GM18873 (cell line): Measurements from ENCODE around the gene MZF1.

ENCODE experiments used
- ATAC-seq: cut with Tn5 transposase; IDR thresholded peaks from one replicate; pipeline ENCODE4 v1.9.1; 2021; ENCODE audit warnings: mild to moderate bottlenecking, moderate library complexity, moderate number of reproducible peaks; ENCODE audit not compliant: unreplicated experiment, low FRiP score

MZF1 gene

DNA sequence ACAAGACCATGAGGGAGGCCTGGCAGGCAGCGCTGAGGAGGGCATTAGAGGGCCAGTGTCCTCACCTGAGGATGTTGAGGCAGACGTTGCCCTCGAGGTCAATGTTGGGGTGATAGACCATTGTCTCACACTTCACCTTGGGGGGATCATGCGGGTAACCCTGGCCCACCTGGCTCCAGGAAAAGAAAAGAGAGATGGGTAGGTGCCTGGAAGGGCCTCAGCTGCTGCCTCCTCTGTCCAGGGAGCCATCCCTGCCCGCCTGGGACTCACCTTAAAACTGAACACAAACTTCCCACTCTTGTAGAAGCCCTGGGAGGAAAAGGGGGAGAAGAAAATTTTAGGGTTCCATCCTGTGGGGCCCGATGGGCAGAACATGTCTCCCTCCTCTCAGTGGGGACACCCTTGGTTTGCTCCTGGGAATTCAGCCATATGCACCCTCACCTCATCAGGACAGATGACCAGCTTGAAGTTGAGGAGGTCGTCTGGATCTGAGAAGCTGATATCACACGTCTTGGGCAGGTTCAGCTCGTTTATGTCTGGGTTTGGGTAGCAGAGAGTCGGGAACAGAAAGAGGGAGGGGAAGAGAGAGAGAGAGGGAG, 16.4 kb downstream of the MZF1 start:
- ATAC-seq: no peak

DNA sequence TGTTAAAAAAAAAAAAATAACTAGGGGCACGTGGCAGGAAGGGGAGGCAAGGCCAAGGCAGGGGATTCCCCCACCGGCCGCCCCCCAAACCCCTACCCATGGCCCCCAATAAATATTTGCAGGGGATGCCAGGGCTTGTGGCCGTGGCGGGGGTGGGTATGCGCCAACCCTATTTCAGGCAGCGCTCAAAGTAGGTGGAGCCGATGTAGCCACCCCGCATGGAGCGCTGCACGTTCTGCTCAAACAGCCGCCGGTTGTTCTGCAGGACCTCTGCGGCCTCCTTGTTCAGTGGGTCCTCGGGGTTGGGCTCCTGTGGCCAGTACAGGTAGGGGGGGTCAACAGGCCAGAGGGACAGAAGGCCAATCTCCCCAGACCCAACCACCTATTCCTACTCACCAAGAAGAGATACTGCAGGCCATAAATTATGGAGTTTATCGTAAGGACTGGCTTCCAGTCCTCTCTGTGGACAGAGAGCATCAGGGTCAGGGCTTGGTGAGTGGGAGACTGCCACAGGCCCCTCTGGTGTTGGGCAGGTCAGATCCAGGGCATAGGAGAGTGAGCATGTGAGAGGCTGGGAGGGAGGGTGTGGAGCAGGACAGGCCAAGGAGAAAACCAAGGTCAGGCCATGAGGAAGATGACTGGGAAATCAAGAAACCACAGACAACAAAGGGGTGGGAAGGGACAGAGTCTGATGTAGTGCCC, 17.1 kb downstream of the MZF1 start:
- no peak for ATAC-seq

DNA sequence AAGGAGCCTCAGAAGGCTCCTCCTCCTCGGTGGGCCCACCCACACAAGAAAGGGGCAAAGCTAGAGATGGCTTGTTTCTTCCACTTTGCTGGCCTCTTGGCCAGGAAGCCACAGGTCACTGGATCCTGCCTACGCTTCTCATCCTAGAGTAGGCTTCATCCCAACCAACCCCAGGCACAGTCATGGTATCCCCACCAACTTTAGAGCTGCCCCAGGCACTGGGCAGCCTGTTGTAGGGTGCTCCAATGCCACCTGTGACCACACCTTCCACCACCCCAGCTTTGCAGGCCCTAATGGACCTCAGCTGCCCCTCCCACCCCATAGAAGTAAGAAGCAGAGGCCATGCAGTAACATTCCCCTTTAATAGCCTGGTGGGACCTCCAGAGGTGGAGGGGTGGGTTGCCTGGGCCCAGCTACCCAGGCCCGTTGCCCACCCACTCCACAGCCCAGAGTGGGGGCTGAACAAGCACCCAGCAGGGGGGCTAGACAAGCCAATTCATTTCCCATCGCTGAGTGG, 17.7 kb downstream of the MZF1 start:
- no peak for ATAC-seq

DNA sequence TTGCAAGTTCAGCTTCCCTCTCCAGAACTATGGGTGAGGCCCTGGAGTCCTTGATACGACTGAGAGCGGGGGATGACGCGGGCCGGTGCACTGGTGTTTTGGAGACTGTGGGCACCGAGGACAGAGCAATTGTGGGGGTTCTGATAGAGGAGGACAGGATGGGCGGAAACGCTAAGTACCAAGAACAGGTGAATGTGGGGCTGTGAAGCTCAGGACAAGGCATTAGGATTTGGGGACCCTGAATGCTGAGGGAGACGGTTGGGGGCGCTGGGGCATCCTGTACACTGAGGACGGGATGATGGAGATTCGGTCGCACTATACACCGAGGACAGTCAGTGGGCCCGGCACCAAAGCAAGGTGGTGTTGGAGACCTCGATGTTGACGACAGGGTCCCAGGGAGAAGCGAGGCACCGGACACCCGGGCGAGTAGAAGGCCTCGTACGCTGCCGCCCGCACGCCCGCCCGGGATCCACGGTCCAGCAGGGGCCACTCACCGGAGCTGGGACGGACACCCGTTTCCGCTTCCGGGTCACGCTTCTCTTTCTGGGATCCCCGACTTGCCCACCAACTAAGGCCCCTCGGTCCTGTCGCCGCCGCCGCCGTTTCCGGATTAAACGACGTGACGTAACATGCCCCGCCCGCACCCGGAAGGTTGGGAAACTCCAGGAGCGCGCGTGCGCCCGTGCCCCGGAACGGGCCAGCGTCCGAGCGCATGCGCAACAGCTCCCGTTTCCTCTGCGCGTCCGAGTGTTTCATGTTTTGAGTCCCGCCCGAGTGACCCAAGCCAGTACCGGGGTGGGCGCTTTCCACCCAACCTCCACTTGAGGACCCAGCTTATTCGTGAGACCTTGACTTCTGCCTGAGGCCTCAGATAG, 18.4 kb downstream of the MZF1 start, which contains the start of gene CHMP2A:
Gene CHMP2A (minus strand): TSS at position 612 of the 875 bp plus-strand sequence. CDS start 893 bp downstream, outside the sequence.
- peak; percentile 26 for ATAC-seq

DNA sequence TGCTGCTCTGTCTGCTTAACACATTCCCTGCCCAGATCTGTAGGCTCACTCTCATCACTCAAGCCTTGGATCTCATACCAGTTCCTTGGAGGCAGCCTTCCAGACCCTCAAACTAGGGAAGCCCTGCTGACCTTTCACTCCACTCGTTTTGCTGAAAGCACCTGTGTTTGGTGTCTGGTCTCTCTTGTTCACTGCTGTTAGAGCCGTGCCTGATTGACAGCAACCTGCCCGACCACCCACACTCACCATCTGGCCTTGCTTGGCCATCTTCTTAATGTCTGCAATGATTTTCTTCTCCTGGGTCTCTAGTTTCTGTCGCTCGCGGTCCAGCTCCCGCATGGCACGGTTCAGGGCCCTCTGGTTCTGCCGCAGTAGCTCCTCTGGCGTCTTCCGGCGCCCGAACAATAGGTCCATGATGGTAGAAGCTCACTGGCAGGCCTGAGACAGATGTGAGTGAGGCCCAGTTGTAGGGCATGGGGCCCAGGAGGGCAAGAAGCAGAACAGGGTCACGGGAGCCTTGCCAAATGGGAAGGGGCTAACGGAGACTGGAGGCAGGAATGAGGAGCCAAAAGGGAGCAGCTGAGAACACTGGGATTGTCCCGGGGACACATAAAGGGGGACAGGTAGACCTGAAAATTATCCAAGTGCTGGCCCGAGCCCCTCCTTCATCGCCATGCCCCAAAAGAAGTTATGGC, 19.2 kb downstream of the MZF1 start:
- no peak for ATAC-seq

DNA sequence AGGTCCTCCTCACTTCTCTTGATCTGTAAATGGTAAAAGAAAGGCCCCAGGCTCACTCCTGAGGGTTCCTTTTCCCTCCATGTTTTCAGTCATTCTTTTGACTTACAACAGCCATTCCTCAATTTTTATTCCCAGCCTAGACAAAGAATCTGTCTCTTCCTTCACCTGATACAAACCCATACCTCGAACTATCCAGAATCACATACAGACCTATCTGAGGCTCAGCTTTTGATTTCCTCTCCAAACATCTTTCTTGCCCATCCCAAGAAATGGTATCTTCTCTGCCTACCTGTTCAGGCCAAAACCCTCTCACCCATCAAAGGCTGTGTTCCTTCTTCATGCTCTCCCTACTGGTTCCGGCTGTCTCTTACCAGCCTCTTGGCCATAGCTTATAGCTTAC, 20.5 kb downstream of the MZF1 start:
- no peak for ATAC-seq

DNA sequence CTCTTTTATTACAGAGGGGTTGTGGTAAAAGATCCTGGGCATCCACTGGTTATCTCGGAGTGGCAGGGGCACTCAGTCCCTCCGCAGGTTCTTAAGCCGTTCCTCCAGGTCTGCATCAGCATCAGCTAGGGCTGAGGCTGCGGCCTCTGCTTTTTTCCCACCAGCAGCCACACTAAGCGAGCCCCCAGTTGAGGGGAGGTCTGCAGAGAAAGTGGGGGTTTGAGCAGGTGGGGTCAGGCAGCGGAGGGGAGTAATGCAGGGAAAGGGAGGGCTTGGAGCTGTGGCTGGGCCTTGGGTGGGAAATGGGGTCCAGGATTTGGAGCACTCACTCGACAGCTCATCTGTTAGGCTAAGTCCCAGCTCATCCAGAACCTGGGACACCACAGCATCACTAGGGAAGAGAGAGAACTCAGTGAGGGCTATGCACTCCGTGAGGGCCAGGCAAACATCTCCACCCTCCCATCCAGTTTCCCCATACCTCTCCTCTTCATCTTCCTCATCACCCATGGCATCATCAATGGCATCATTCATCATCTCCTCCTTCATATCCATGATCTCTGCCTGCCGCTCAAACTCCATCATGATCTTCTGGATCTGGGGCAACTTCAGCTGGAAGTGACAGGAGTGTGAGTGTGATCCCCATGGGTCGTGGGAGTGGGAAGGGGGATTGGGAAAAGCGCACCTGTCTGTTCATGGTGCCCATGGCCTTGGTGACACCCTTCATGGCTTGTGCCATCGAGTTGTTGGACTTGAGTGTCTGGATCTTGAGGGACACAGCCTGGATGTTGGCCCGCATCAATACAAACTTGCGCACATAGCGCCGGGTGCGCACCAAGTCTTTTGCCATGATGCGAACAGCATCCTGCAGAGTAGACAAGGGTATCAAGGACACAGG, 21.3 kb downstream of the MZF1 start:
- ATAC-seq: no peak

DNA sequence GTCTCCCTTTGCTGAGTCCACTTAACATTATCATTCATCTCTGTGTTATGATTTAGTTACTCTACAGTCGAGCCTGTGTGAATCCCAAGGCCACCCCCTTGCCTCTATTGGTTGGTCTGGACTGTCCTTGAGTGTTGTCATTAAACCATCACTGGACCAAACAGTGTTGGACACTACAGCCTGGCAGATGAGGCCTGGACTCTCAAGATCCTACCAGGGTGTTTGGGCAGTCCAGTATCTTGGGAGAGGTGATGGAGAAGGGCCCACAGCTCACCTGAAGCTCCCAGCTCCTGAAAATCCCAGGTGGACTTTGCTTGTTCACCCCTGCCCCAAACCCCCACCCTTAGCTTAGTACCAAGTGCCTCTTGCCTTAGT, 22.0 kb downstream of the MZF1 start:
- no peak for ATAC-seq

DNA sequence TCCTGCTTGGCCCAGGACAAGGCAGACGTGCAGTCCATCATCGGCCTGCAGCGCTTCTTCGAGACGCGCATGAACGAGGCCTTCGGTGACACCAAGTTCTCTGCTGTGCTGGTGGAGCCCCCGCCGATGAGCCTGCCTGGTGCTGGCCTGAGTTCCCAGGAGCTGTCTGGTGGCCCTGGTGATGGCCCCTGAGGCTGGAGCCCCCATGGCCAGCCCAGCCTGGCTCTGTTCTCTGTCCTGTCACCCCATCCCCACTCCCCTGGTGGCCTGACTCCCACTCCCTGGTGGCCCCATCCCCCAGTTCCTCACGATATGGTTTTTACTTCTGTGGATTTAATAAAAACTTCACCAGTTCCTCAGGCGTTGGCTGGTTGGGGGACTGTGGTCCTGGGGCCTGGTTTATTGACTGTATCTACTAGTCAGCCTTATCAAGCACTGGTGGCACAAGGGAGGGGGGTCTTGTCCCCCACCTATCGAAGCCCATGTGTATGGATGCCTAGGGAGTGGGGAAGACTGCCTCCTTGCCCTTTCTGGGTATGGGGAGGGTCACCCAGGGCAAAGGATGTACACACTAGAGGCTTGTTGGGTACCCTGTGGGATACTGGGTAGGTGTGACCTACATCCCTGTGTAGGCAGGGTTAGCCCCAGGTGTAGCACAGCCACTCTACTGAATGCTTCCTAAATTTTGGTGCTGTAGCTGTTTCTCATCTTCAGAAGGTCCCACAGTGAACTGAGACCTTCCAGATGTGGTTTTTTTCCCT, 22.6 kb downstream of the MZF1 start:
- ATAC-seq: no peak

DNA sequence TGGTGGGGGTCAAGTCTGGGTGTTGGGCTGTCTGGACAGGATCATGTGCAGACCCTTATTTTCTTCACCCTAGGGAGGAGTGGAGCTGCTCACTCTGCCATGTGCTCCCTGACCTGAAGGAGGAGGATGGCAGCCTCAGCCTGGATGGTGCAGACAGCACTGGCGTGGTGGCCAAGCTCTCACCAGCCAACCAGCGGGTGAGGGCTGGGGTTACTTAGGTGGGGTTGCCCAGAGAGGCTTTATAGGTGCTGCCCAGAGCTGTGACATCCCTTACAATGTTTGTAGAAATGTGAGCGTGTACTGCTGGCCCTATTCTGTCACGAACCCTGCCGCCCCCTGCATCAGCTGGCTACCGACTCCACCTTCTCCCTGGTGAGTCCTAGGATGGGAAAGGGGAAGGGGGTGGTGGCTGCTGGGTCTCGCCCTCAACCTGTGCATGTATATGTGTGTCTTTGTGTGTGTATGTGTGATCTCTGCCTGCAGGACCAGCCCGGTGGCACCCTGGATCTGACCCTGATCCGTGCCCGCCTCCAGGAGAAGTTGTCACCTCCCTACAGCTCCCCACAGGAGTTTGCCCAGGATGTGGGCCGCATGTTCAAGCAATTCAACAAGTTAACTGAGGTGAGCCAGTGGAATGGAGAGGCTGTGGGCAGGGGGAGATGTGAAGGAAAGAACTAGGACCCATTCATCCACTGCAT, 23.3 kb downstream of the MZF1 start:
- ATAC-seq: no peak

DNA sequence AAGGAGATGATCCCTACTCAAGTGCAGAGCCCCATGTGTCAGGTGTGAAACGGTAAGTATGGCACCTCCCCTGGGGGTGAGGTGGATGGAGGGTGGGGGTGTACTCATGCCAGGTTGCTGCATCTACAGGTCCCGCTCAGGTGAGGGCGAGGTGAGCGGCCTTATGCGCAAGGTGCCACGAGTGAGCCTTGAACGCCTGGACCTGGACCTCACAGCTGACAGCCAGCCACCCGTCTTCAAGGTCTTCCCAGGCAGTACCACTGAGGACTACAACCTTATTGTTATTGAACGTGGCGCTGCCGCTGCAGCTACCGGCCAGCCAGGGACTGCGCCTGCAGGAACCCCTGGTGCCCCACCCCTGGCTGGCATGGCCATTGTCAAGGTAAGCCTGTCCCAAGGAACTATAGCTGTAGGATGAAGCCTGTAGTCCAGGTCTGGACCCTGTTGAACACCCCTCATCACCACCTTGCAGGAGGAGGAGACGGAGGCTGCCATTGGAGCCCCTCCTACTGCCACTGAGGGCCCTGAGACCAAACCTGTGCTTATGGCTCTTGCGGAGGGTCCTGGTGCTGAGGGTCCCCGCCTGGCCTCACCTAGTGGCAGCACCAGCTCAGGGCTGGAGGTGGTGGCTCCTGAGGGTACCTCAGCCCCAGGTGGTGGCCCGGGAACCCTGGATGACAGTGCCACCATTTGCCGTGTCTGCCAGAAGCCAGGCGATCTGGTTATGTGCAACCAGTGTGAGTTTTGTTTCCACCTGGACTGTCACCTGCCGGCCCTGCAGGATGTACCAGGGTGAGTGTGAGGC, 24.1 kb downstream of the MZF1 start:
- no peak for ATAC-seq

DNA sequence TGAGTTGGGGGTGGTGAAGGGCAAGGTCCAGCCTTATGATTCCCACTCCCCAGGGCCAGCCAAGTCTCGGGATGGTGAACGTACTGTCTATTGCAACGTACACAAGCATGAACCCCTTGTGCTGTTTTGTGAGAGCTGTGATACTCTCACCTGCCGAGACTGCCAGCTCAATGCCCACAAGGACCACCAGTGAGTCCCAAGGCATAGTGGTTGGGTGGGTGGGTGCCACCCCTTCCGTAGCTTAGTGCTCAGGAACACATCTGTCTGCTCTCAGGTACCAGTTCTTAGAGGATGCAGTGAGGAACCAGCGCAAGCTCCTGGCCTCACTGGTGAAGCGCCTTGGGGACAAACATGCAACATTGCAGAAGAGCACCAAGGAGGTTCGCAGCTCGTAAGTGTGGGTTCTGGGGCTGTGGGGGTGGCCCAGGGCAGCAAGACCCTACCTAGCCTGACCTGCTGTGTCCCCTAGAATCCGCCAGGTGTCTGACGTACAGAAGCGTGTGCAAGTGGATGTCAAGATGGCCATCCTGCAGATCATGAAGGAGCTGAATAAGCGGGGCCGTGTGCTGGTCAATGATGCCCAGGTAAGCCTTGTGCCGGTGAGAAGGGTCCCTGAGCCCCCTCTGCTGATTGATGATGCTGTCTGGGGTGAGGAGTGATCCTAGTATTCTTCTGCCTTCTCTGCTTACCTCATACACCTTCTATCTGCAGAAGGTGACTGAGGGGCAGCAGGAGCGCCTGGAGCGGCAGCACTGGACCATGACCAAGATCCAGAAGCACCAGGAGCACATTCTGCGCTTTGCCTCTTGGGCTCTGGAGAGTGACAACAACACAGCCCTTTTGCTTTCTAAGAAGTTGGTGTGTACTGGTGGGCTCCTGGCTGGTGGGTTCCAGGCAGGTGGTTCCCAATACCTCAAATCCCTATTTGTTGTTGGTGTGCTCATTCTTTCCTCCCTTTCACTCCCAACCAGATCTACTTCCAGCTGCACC, 25.5 kb downstream of the MZF1 start:
- no peak for ATAC-seq

DNA sequence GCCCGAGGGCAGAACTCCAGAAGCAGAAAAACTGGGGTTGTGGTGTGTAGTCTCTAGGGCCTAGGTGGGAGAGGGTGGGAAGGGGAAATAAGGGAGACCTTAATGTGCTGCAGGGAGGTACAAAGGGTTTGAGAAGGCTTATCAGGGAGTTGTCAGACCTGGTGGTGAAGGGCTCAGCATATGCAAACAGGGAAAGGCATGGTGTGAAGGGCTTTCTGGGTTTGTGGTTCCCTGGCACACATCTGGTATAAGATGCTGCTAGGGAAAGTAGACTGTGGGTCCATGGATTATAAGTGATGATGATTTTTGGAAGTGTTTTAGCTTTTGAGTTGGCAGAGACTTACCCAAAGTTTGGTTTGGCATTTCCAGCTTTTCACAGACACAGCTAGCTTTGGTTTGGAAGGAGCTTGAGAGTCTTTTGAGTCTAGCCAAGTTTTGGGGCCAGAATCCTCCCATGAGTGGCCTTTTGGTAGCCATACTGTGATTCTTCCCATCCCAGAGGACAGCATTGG, 27.1 kb downstream of the MZF1 start:
- ATAC-seq: no peak

DNA sequence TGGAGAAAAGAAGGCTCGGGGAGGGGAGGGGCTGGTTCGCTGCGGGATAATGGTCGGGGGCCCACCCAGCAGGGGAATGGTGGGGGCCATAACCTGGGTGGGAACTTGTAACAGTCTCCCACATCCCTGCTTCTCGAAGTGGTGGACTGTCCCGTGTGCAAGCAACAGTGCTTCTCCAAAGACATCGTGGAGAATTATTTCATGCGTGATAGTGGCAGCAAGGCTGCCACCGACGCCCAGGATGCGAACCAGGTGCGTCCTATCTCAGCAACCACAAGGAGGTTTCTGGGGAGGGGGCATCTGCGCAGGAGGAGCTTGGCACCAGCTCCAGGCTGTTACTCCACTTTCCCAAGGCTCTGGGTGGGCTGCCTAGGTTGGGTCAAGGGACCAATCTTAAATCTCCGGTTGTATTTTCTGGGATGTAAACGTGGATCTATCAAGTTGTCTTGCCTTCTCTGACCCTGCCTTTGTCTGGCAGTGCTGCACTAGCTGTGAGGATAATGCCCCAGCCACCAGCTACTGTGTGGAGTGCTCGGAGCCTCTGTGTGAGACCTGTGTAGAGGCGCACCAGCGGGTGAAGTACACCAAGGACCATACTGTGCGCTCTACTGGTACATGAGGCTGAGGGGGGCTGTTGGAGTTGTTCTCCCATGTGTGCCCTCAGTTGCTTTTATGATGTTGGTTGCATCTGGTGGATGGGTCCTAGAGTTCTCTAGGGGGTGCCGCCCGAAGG, 27.7 kb downstream of the MZF1 start:
- no peak for ATAC-seq

DNA sequence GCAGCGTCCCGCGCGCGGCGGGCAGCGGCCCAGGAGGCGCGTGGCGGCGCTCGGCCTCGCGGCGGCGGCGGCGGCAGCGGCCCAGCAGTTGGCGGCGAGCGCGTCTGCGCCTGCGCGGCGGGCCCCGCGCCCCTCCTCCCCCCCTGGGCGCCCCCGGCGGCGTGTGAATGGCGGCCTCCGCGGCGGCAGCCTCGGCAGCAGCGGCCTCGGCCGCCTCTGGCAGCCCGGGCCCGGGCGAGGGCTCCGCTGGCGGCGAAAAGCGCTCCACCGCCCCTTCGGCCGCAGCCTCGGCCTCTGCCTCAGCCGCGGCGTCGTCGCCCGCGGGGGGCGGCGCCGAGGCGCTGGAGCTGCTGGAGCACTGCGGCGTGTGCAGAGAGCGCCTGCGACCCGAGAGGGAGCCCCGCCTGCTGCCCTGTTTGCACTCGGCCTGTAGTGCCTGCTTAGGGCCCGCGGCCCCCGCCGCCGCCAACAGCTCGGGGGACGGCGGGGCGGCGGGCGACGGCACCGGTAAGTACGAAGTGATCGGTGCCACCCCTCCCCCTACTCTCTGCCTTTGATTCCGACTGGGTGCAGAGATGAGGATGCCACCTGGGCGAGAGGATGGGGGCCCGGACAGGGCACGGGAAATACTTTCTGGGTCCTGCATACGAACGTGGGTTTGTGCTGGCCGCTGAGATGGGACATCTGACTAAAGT, 28.4 kb downstream of the MZF1 start:
- peak; percentile 39 for ATAC-seq
